SHP77 (cell line): ENCODE measurements around the gene TH.

Source experiments
- DNase-seq, 2 experiments: peaks; one replicate each; lab custom pipeline; 2025; lab: John Stamatoyannopoulos, UW

Gene TH

GRCh38 chr11:2142300-2142759 lies 29.3 kb downstream of the TH start:
- DNase-seq, result no peak

- DNase-seq, result no peak
Observed at GRCh38 chr11:2140411-2141400, 30.9 kb downstream of the TH start.

- DNase-seq, result no peak
Observed at GRCh38 chr11:2139621-2140337, 31.8 kb downstream of the TH start.

GRCh38 chr11:2139123-2139521 lies 32.5 kb downstream of the TH start, which contains the start of gene IGF2:
IGF2 (minus strand) TSS chr11:2139389; CDS start chr11:2135523, 3,866 bp downstream.
- no peak for DNase-seq

- no peak for DNase-seq
Observed at GRCh38 chr11:2138431-2139122, 33.0 kb downstream of the TH start.

GRCh38 chr11:2138068-2138430 lies 33.6 kb downstream of the TH start:
- DNase-seq, result no peak

- DNase-seq, result no peak
Observed at GRCh38 chr11:2137202-2138067, 34.2 kb downstream of the TH start.

GRCh38 chr11:2136952-2137201 lies 34.7 kb downstream of the TH start:
- DNase-seq, result no peak

- no peak for DNase-seq
Observed at GRCh38 chr11:2136209-2136951, 35.2 kb downstream of the TH start.

GRCh38 chr11:2135648-2136201 lies 35.9 kb downstream of the TH start:
- no peak for DNase-seq

- DNase-seq, result no peak
Observed at GRCh38 chr11:2135018-2135569, 36.5 kb downstream of the TH start.

GRCh38 chr11:2134022-2135010 lies 37.3 kb downstream of the TH start:
- no peak for DNase-seq

- no peak for DNase-seq
Observed at GRCh38 chr11:2133241-2134021, 38.2 kb downstream of the TH start.

GRCh38 chr11:2132874-2133240 lies 38.8 kb downstream of the TH start:
- no peak for DNase-seq

GRCh38 chr11:2132246-2132645 lies 39.4 kb downstream of the TH start:
- no peak for DNase-seq

- no peak for DNase-seq
Observed at GRCh38 chr11:2131371-2132236, 40.0 kb downstream of the TH start.

- DNase-seq, result no peak
Observed at GRCh38 chr11:2130881-2131352, 40.7 kb downstream of the TH start.
